Psoas muscle (tissue), 8 donors: ENCODE measurements around the gene TP53I11. TPM values are rescaled to one million over a fixed set of nuclear protein-coding genes. Genes with fewer than 3 reads are reported as not detected.

Experiments
- ATAC-seq, 4 donors: fragments of 200-7000 bp; cut with Tn5 transposase; one replicate each; pipeline ENCODE4 v1.9.1; 2020; ENCODE audit warnings: moderate library complexity in 3 of 4, mild to moderate bottlenecking in 2 of 4
- DNase-seq, 2 donors: peaks; one replicate each; pipeline ENCODE4 v3.0.0-alpha.2; 2020
- H3K27ac ChIP-seq: fragments of 200-600 bp; one replicate; pipeline ENCODE4 v1.8.0; 2022
- H3K27me3 ChIP-seq, 3 donors: fragments of 200-600 bp in 1 of 3; one replicate each; pipeline versions ENCODE4 v1.6.1 to v1.8.0; 2013 to 2022; ENCODE audit warnings: low read length in 2 of 3, mild to moderate bottlenecking in 2 of 3, moderate library complexity in 1 of 3; ENCODE audit not compliant: insufficient read depth in 3 of 3
- H3K36me3 ChIP-seq, 2 donors: fragments of 200-600 bp in 1 of 2; one replicate each; pipeline versions ENCODE4 v1.6.1 to v1.8.0; 2013 to 2022; ENCODE audit warnings: low read depth in 1 of 2, mild to moderate bottlenecking in 1 of 2, moderate library complexity in 1 of 2; ENCODE audit not compliant: insufficient read depth in 1 of 2
- H3K4me1 ChIP-seq: fragments of 200-600 bp; one replicate; pipeline ENCODE4 v1.8.0; 2022
- H3K4me3 ChIP-seq: fragments of 200-600 bp; one replicate; pipeline ENCODE4 v1.8.0; 2022; ENCODE audit warnings: mild to moderate bottlenecking
- H3K9me3 ChIP-seq: fragments of 200-600 bp; one replicate; pipeline ENCODE4 v1.8.0; 2022
- CTCF ChIP-seq: fragments of 200-600 bp; IDR thresholded peaks from one replicate; pipeline ENCODE4 v1.8.0; 2022; ENCODE audit warnings: antibody characterized with exemption
- WGBS, 3 donors: extraction: QIAGEN DNeasy Blood & Tissue Kit; methylation state at CpG; one replicate each; pipeline versions ENCODE4 v1.1.6 to v1.1.7; 2013; 5-methylcytosine and 5-hydroxymethylcytosine counted together
- intact Hi-C, 2 donors: fragments of 100-400 bp; cut with DNase I; formaldehyde crosslinking; loops; one replicate each; pipeline versions ENCODE4 v1.11.0 to v1.14.2; 2022
- polyA plus RNA-seq, 3 donors: library from polyadenylated mRNA; stranded (reverse); fragments of 200-250 nt; gene quantifications; one replicate each; pipeline ENCODE4 v1.2.3, GENCODE V29; 2013
- total RNA-seq, 4 donors: library from RNA; stranded (reverse); fragmentation: NEBNext Ultra II Directional in 2 of 4; extraction: Animal tissue kit (Norgen Biotek cat#: 25700) in 2 of 4; gene quantifications; one replicate each; pipeline versions ENCODE4 v1.2.1 to v1.2.4, GENCODE V29; 2021 to 2023
- donor health status: healthy with polysubstance abuse.
- donor health status: DM: no; HTN: no; CAD: no; lungs with moderate emphysema.
- donor health status: Bipolar disorder and iron deficiency.
- donor health status: healthy.
- donor health status: DM: yes; HTN: yes; CAD: no.
- donor health status: DM: no; HTN: no; CAD: no.
- donor health status: DM: no; HTN: no; CAD: no.
- donor health status: DM: yes; HTN: yes; CAD: no.

The TP53I11 gene
- total and polyA plus RNA-seq, 7 donors: 4.8 to 16.5 (median 8.3) TPM

GRCh38 chr11:44905131-44905866 is 45.4 kb downstream of the TP53I11 start:
- Histone ChIP-seq H3K27me3 (peaks cover 0 to 3% (median 2%) of the 10 kb centered on the region in 3 donors), H3K27ac (no peak overlapping the region), H3K4me1 (no peaks in the 10 kb centered on the region), H3K4me3 (no peak overlapping the region), H3K36me3 (no peaks in the 10 kb centered on the region), H3K9me3 (no peaks in the 10 kb centered on the region)
- intact Hi-C loops: loop anchor here in 1 of 2 donors (5.0 kb wide), 1 partner anchor 178 kb away; the partner anchor contains the start of gene TSPAN18
- DNase-seq (no peak), ATAC-seq (no peak)
- TF ChIP-seq CTCF: no peak
- 79 to 83% (median 81%) methylated on average over 9 of the region's 9 CpGs for WGBS, 3 donors

- Histone ChIP-seq H3K27me3 (peaks cover 0 to 3% (median 2%) of the 10 kb centered on the region in 3 donors), H3K4me3 (no peak overlapping the region), H3K27ac (no peak overlapping the region), H3K9me3 (no peaks in the 10 kb centered on the region), H3K4me1 (no peaks in the 10 kb centered on the region), H3K36me3 (no peaks in the 10 kb centered on the region)
- intact Hi-C loops: loop anchor here in 1 of 2 donors (5.0 kb wide), 1 partner anchor 177 kb away; the partner anchor contains the start of gene TSPAN18
- WGBS, 3 donors: 75 to 77% (median 75%) methylated on average over 12 of the region's 12 CpGs
- no peak for TF ChIP-seq CTCF
- no peak for DNase-seq
- ATAC-seq: no peak
Observed at GRCh38 chr11:44904261-44905020, 46.2 kb downstream of the TP53I11 start.

GRCh38 chr11:44903518-44903917 is 47.2 kb downstream of the TP53I11 start:
- Histone ChIP-seq H3K27me3 (peaks cover 0 to 3% (median 2%) of the 10 kb centered on the region in 3 donors), H3K4me3 (no peak overlapping the region), H3K36me3 (no peaks in the 10 kb centered on the region), H3K27ac (no peak overlapping the region), H3K9me3 (no peaks in the 10 kb centered on the region), H3K4me1 (no peaks in the 10 kb centered on the region)
- ATAC-seq (no peak), DNase-seq (no peak)
- intact Hi-C loops: no loop called here
- no peak for TF ChIP-seq CTCF
- whole genome bisulfite sequencing, 3 donors: 90 to 93% (median 92%) methylated on average over 3 of the region's 3 CpGs

GRCh38 chr11:44903035-44903434 is 47.6 kb downstream of the TP53I11 start:
- no peaks in the 10 kb centered on the region for H3K36me3 ChIP-seq
- peaks cover 0 to 3% (median 2%) of the 10 kb centered on the region in 3 donors for H3K27me3 ChIP-seq
- H3K4me3 ChIP-seq: no peak overlapping the region
- ATAC-seq: no peak
- H3K9me3 ChIP-seq: no peaks in the 10 kb centered on the region
- intact Hi-C loops: no loop called here
- H3K4me1 ChIP-seq: no peaks in the 10 kb centered on the region
- no peak for DNase-seq
- 82 to 93% (median 85%) methylated on average over 7 of the region's 7 CpGs for WGBS, 3 donors
- no peak overlapping the region for H3K27ac ChIP-seq
- no peak for TF ChIP-seq CTCF
